Activated CD4-positive, alpha-beta T cell treated with anti-CD3 and anti-CD28 coated beads for 24 hours (primary cell): ENCODE measurements around the gene ZNF367.
"Not testable (repeated sequence)": the region's sequence is repeated elsewhere in the genome, so short reads cannot be mapped to it uniquely, and the experiment has no call there.

Experiments
- DNase-seq, 2 donors: peaks; one replicate each; pipeline ENCODE4 v3.0.0-alpha.2; 2020; ENCODE audit warnings: low read depth in 2 of 2

The ZNF367 gene

DNA sequence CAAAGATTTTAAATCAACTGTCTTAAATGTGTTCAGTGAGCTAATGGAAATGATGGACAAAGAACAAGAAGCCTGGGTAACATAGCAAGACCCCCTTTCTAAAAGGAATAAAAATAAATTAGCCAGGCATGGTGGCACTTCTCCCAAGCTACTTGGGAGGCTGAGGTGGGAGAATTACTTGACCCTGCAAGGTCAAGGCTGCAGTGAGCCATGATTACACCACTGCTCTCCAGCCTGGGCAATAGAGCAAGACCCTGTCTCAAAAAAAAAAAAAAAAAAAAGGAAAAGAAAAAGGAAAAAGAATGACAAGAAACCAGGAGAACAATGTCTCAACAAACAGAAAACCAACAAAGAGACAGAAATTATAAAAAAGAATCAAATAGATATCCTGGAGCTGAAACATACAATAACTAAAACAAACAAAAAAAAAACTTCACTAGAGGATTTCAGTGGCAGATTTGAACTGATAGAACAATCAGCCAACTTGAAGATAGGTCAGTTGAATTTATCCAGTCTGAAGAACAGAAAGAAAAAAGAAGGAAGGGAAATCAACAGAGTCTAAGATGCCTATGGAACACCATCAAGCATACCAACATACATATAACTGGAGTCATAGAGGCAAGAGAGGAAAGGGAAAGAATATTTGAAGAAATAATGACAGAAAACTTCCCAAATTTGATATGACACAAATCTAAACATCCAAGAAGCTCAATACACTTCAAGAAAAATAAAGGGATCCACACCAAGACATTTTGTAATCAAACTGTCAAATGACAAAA, 17.8 kb downstream of the ZNF367 start:
- DNase-seq = no peak

DNA sequence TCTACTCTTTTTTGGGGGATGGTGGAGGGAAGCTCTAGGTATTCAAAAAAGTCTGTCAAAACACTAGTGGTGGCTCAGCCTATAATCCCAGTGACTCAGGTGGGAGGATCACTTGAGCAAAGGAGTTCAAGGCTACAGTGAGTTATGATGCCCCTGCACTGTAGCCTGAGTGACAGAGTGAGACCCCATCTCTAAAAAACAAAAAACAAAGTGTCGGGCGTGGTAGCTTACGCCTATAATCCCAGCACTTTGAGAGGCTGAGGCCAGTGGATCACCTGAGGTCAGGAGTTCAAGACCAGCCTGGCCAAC, 18.9 kb downstream of the ZNF367 start:
- DNase-seq = no peak

DNA sequence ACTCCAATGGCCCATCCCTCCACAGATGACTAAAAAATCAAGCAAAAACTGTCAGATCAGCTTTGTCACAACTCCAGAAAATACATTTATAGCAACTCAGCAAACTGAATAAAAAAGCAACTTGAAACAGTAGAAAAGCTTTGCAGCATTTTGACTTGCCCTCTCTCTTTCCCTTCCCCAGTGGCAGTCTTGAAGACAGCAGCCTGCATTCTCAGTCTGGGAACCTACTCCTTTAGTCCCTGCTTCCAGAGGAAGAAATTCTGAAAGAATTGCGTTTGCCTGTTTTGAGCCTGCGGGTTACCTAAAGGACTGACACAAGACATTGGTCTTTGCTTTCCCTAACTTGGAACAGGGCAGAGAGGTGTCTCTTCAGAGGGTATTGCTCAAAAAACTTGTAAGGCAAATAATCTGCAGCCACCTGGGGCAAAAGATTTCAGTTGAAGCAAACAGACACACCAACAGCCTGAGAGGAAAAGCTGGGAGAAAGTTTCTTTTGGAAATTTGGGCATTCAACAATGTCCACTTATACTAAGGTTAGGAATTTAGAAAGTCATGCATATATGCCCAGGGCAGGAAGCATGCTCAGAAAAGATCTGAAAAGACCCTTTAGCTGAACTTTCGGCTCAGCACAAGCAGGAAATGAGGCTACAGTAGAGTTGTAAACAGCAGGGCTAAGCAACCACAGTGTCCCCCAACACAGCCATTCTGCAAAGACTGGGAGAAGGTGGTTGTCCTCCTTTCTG, 19.4 kb downstream of the ZNF367 start:
- no peak for DNase-seq

DNA sequence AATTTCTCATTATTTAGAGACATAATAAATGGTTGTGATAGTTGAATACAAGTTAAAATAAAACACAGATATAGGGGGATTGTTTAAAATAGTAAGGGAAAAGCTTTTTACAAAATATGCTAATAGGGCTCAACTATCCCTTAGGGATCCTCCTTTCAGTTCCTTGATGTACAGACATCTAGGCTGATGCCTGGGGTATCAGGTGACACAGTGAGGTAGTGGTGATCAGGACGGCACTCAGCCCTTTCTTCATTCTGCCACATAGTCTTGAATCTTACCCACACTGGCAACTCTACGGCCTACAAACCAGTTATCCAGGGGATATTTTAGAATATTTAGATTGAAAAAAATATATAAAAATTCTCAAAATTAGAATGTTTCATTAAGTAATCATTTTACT, 22.2 kb downstream of the ZNF367 start:
- no peak for DNase-seq

DNA sequence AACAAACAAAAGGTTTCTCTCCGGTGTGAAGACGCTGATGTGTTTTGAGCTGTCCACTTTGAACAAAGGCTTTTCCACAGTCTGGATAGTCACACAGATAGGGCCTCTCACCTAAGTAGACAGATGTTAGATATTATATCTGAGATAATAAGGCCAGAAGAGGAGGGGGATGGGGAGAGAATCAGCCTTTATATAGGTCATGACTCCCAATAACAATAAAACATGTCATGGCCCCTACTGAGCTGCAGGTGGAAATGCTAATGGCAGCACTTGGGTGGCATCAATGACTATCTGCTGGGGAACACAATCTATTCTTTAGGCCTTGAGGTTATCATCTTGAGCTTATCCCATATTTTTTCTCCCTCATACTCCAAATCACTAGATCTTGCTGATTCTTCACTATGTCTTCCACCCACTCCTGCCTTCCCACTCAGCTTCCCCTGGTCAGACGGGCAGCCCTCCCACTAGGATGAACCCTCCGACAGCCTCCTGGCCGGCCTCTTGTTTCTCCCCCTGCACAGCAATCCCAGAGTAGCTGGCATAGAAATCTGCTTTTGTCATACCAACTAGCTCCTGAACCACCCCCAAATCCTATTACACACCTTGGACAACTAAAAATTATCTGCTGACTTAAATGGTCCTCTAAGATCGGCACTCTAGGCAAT, 23.2 kb downstream of the ZNF367 start:
- DNase-seq = no peak

DNA sequence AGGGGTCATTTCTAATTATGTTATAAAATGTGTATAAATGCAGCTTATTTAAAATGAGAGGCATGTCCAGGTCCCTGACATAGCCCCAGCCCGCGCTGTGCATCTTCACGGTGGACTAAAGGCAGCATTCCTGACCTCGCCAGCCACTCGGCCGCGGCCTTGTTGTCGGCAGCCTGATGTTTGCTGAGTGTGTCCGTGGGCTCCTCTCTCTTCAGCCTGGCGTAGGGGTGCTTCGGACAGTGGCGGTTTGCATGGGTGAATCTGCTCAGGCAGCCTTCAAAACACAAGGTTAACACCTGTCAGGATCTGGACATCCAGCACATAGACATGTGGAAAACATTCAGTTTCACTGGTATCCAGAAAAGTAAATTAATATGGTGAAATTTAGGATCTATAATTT, 25.9 kb downstream of the ZNF367 start:
- DNase-seq = no peak

DNA sequence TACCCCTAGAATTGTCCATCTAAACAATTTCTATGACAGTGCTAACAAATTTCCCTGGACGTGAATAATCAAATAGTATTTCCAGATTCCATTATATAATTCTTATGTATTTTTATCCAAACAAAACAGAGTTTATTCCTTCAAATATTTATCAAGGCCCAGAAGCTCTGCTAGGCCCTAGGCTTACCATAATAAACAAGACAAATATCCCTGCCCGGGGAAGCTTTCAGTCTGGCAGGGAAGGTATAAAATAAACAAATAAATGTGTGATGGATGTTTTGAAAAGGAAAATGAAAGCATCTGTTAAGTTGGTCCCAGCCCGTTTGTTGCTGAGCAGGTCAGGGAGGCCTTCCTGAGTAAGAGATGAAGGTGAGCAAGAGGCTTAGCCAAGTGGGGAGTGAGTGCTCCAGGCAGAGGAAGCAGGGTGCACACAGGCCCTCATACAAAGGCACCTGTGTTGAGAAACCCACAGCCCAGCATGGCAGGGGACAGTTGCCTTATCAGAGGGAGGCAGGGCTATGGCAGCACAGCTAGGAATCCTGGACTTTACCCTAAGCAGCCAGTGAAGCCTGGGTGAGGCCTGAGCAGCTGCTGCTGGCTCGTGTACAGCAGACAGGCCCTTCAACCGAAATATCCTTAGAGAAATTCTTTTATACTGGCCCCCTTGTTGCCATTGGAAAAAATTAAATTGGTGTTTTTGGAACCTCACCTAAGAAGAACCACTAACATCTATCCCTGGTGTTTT, 27.0 kb downstream of the ZNF367 start:
- DNase-seq = no peak

DNA sequence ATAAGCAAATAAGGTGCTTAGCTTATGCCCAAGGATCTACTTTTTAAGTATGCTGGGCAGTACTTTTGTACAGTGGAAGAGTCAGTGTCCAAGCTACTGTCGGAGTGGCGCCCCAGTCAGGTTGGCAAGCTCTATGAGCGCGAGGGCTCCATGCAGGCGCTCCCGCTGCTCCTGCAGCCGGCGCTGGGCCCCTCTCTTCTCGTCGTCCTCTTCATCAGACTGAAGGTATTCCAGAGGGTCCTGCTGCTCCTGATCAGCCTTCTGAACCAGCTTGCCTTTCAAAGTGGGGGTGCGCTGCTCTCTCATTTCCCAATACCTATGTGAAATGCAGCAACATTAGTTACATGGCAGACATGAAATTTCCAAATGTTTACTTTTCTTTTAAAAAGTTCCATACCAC, 30.0 kb downstream of the ZNF367 start:
- DNase-seq = no peak

DNA sequence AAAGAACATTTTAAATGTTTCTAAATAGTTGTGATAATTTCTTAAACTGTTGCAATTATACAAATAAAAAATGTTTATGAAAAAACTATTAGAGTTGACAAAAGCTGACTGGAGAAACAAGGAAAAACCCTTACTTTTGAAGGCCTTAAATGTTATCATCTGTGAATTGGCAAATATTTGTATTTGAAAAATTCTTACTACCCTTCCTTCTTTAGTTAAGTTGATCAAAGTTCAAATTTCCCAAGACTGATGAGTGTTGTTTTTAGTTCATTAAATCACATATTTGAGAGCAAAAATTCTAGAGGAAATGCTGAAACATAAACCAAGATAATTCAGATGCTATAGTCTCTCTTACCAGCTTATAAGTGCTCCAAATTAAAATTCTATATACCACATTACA, 32.0 kb downstream of the ZNF367 start:
- DNase-seq = no peak

DNA sequence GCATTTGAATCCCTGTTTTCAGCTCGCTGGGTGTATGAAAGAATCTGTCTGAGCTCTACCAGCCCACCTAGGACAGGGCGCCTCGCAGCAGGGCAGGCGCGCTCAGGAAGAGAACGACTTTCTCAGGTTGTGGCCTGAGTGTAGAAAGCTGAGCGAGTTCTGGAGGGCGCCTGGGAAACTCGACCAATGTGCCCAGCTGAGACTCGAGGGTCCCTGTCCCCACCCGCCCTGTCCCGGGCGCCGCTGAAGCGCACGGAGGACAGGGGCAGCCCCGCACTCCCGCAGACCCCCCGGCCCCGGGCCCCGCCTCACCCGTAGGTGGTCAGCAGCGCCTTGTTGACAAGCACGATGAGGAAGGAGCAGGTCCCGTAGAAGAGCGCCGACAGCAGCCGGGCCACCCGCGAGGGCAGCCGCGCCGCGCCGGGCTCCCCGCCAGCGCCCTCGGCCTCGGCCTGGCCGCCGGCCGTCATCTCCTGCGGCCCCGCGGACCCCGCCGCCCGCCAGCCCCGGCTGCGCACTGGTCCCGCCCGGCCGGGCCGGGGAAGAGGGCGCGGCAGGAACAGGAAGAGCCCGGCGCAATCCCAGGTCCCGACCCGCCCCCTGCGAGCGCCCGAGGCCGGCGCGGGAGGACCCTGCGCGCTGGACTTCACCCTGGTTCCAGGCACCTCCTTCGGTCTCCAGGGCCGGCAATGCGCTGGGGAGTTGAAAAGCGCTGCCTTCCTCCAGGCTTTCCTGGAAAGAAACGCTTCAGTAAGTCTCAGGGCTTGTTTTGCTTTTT, 34.8 kb downstream of the ZNF367 start, which contains the start of gene SLC35D2:
Gene SLC35D2, minus strand, starts transcription at position 547 of the 778 bp plus-strand sequence. Its CDS starts 77 bp downstream, at position 470.
- no peak for DNase-seq

DNA sequence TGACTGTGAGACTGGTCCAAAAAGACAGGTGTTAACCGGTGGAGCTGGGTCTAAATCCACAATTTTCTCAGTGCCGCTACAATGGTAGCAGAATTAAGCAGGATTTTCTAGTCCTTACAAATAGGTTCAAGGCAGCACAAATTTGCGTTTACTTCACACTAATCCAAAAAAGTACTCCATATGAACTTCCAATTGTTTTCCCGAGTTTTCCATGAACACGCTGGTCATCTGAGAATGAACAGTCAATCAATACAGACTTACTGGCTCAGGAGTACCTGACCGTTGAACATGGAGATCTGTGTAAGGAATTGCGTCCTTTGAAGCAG, 35.4 kb downstream of the ZNF367 start:
- DNase-seq = no peak

DNA sequence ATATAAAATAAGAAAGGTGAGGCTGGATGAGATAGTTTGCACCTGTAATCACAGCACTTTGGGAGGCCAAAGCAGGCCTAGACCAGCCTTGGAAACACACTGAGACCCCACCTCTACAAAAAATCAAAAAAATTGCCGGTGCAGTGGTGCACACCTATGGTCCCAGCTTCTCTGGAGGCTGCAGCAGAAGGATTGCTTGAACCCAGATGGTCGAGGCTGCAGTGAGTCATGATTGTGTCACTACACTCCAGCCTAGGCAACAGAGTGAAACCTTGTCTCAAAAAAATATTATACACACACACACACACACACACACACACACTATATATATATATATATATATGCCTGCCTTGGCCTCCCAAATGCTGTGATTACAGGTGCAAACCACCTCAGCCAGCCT, 36.0 kb downstream of the ZNF367 start:
- no peak for DNase-seq

DNA sequence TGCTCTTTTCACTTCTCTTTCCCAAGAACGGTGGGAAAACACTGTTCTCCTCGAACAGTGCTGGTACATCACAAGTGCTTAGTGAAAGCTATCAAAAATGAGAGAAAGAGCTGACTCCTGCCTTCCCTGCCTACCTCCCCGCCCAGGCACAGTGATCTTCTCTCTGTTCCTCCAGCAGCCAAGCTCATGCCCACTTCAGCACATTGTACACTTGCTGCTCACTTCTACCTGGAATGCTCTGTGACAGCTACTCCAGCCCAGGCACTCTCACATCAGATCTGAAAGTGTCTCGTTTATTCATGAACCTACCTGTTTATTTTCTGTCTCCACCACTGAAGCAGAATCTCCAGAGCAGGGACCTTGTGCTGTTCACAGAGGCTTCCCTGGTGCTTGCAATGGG, 36.5 kb downstream of the ZNF367 start:
- DNase-seq = no peak

DNA sequence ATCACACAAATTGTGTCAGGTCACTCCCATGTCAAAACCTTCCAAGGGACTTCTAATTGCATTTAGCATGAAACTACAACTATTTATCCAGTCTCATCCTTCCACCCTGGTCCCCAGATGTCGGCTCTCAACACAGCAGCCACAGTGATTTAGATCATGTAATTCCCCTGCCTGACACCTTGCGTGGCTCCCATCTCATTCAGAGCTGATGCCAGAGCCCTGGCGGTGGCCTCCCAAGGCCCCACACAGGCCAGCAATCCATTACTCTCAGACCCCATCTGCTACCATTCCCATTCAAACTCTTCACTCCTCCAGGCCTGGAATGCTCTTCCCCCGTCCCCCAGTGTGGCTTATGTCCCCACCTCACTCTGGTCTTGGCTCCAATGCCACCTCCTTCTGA, 37.0 kb downstream of the ZNF367 start:
- no peak for DNase-seq

DNA sequence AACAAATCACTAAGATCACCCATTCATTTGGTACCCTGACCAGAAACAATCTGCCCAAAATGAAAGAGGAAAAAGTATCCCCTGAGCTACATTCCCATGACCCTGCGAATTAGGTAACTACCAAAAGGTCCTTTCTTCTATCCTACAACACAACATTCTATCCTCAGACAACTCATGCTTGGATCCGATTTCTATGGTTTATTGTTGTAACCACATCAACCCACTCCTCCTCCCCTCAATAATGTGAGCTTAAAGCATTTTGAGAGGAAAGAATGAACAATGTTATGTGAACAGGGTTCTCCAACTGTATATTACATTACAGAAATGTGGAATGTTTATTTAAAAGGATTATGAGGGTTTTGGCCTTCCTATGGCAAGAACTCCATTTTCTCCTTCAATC, 38.7 kb downstream of the ZNF367 start:
- DNase-seq = no peak

DNA sequence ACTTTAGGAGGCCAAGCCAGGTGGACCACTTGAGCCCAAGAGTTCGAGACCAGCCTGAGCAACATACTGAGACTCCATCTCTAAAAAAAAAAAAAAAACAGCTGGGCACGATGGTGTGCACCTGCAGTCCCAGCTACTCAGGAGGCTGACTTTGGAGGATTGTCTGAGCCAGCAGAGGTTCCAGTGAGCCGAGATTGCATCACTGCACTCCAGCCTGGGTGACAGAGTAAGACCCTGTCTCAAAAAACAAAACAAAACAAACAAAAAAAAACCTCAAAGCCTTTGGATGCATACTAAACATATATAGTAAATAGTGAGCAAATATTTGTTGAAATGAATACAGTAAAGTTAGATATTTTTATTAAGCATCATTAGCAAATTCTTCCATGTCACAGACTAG, 40.0 kb downstream of the ZNF367 start:
- no peak for DNase-seq

DNA sequence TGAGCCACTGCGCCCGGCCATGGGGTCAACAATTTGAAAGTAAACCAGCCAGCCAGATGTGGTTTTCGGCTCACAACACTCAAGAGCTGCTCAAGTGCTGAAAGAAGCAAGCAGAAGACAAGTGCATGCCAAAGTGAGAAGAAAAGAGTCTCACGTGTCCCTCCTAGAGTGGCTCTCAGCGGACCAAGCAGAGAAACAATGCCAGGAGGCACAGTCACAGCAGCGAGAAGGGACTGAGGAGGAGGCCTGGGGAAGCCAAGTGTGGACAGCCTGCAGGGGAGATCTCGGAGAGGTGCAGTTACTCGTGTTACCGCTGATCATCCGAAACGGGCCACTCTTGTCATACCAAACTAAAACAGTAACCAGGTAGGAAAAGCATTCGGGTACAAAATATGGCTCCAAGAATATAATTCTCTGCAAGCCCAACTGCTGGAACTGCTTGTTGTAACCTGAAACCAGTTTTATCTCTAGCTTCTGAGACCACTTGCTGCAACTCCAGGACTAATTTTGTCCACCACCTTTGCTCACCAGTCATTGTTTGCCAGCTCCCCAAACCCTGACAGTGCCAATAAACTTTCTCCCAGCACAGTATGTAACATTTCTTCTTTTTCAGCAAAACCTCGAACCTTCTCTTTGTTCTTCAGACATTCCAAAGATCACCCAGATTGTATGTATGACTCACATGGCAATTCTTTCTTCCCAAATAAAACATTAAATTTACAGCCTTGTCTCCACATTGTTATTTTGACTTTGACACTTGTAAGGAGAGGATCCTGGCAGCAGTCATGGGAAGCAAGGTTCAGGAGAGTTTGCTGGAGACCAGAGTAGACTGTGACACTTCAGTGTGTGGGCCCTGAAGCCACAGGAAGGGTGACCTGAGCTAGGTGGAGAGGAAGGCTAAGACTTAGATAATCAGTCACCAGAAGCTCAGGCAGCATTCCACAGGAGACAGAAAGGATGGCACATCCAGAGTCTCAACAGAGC, 41.0 kb downstream of the ZNF367 start:
- DNase-seq = no peak

DNA sequence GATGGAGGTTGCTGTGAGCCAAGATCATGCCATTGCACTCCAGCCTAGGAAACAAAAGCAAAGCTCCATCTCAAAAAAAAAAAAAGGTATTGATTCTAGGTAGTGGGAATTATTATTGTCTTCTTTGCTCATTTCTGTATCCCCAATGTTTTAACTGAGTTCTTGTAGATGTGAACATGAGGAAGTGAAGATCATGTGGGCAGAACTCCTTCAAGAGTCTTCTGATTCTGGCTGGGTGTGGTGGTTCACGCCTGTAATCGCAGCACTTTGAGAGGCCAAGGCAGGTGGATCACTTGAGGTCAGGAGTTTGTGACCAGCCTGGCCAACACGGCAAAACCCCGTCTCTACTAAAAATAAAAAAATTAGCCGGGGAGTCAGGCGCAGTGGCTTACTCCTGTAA, 42.7 kb downstream of the ZNF367 start:
- DNase-seq = not testable (repeated sequence)

DNA sequence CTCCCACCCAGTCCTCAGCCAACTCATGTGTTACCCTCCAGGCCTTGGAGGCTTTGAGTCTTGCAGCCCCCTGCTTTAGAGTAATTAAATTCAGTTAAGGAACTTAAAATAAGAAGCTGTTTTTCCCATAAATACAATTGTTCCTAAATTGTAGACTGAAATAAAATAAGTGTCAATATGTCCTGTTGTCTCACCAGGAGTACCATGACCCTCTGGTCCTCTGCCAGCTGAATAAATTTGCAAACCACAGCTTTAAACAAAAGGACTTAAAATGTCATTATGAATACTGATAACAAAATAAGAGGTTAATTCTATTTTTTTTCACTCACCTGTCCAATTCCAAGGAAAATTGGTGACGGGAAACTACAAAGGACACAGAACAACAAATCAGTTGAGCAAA, 50.2 kb downstream of the ZNF367 start:
- no peak for DNase-seq

DNA sequence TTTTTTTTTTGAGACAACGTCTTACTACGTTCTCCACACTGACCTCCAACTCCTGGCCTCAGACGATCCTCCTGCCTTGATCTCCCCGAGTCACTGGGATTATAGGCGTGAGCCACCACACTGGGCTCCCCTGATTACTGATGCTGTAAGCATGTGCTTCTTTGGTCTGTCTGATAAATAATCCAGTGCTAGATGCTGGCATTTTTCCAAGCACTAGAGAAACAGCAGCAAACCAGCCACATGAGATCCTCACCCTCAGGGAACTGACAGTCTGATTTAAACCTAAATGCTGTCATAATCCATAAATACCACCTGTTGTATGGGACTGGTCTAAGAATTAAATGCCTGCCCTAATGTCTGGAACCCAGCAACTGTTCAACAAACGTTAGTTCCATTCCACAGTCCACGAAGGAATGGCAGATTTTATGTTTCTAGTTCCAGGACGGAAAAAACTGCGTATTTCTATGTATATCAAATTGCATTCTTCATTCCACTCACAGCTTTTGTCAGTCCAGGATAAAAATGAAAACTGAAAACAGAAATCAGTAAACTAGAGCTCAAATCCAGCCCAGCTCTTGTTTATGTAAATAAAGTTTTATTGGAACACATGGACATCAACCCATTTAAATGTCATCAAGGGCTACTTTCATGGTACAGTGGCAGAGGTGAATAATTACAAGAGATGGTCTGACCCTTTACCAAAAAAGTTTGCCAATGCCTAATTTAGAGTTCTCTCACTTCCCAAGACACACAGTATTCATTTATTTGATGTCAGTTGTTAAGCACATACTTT, 54.8 kb downstream of the ZNF367 start:
- no peak for DNase-seq
